AG09309 (cell line): ENCODE measurements around the gene POLN.
A peak's percentile ranks its signal among the peaks of the same experiment; 100 is the strongest.
"Not testable (repeated sequence)": the region's sequence is repeated elsewhere in the genome, so short reads cannot be mapped to it uniquely, and the experiment has no call there.

Experiments used
- DNase-seq: peaks from one replicate; pipeline ENCODE4 v3.0.0-alpha.2; 2010; ENCODE audit warnings: low read depth
- H3K4me3 ChIP-seq: 2 replicates; pipeline ENCODE4 v1.5.1; 2011; ENCODE audit warnings: mild to moderate bottlenecking, low read depth, low read length, moderate library complexity; ENCODE audit not compliant: control insufficient read depth
- TF ChIP-seq, protein P1 (sequence below): IDR thresholded peaks from 2 replicates; pipeline ENCODE4 v1.5.1; 2011; ENCODE audit warnings: mild to moderate bottlenecking, low read depth, low read length, inconsistent platforms; ENCODE audit not compliant: insufficient read depth, control insufficient read depth; ENCODE audit errors: missing control alignments

The POLN gene

DNA sequence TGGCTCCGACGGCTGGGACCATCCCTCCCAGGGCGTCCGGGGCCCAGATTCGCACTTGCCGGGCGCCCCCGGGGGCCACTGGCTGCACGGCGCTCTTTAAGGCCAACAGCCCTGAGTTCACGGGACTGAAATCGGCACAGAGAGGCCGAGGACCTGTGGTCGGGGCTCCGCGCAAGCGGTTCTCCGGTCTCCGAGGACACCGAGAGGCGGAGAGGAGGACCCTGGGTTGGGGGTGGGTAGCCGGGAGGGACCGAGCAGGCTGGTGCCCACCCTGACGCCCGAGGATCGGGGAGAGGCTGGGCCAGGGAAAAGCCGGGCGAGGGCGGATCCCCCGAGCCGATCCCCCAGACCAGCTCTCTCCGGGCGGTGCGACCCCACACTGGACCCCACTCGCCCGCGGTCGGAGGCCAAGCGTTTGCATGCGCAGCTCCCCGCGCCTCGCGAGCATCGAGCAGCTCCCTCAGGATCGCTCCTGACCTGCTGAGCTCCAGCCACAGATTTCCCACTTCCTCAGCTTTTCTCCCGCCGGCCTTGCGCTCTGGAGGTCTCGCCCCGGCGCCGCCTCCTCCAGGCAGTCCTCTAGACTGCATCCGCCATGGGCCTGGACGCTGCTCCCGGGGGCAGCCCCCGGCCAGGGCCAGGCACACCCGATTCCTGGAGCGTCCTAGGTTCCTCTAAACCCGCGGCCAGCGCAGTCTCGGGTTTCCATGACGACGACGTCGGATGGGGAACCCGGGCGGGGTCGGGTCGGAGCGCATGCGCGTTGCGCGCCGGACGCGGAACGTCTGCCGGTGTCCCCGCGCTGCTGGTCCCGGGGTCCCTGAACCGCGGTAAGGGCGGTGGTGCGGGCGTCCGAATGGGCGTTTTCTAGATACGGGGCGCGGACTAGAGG is 200.4 kb downstream of the POLN start:
- TF ChIP-seq, protein P1, sequence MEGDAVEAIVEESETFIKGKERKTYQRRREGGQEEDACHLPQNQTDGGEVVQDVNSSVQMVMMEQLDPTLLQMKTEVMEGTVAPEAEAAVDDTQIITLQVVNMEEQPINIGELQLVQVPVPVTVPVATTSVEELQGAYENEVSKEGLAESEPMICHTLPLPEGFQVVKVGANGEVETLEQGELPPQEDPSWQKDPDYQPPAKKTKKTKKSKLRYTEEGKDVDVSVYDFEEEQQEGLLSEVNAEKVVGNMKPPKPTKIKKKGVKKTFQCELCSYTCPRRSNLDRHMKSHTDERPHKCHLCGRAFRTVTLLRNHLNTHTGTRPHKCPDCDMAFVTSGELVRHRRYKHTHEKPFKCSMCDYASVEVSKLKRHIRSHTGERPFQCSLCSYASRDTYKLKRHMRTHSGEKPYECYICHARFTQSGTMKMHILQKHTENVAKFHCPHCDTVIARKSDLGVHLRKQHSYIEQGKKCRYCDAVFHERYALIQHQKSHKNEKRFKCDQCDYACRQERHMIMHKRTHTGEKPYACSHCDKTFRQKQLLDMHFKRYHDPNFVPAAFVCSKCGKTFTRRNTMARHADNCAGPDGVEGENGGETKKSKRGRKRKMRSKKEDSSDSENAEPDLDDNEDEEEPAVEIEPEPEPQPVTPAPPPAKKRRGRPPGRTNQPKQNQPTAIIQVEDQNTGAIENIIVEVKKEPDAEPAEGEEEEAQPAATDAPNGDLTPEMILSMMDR = no peak

GRCh38 chr4:2040391-2041238 is 201.3 kb downstream of the POLN start:
- TF ChIP-seq, protein P1 = no peak
- no peak for DNase-seq
- H3K4me3 ChIP-seq = peak overlapping the region; percentile 92

More for the DNA sequence above, 200.4 kb downstream of the POLN start:
- peak; percentile 3 for DNase-seq
- peak overlapping the region; percentile 92 for H3K4me3 ChIP-seq

DNA sequence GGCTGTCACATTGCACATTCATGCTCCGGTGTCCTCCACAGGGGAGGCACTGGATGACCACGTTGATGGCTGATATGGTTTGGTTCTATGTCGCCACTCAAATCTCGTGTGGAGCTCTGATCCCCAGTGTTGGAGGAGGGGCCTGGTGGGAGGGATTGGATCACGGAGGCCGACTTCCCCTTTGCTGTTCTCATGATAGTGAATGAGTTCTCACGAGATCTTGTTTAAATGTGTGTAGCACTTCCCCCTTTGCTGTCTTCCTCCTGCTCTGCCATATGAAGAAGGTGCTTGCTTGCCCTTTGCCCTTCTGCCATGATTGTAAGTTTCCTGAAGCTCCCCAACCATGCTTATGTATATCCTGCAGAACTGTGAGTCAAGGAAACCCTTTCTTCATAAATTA is 205.1 kb downstream of the POLN start:
- TF ChIP-seq, protein P1 = no peak
- no peak overlapping the region for H3K4me3 ChIP-seq
- no peak for DNase-seq

DNA sequence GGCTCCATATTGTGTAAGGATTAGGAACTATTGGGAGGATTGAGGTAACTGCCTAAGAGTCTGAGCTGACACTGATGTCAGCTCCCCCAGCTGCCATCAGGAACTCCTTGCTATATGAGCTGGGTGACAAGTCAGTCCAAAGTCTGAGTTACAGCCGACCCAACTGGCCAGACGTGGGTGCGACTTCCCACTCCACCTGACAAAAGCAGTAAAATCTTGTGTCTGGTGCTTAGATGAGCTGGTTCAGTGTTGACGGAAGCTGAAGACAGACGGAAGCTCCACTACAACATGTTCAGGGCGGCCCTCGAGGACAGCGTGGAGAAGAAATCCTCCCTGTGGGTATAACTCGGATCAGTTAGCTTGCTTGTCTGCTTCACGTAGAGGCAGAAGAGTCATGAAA is 205.6 kb downstream of the POLN start:
- no peak overlapping the region for H3K4me3 ChIP-seq
- TF ChIP-seq, protein P1 = no peak
- no peak for DNase-seq

DNA sequence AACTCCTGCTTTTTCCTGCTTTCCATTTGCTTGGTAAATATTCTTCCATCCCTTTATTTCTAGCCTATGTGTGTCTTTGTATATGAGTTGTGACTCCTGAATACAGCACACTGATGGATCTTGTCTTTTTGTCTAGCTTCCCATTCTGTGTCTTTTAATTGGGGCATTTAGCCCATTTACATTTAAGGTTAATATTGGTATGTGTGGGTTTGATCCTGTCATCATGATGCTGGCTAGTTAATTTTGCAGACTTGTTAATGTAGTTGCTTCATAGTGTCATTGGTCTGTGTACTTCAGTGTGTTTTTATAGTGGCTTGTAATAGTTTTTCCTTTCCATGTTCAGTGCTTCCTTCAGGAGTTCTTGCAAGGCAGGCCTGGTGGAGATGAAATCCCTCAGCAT is 210.8 kb downstream of the POLN start:
- not testable (repeated sequence) for H3K4me3 ChIP-seq

GRCh38 chr4:2027120-2027519 is 214.8 kb downstream of the POLN start:
- H3K4me3 ChIP-seq, DNase-seq: not testable (repeated sequence)

More for the DNA sequence above, 210.8 kb downstream of the POLN start:
- DNase-seq = not testable (repeated sequence)

GRCh38 chr4:2025817-2026216 is 216.1 kb downstream of the POLN start:
- DNase-seq = no peak
- H3K4me3 ChIP-seq = no peak overlapping the region
- TF ChIP-seq, protein P1 = no peak
